ENCODE measurements around the gene OGDH.
"Not testable (repeated sequence)": the region's sequence is repeated elsewhere in the genome, so short reads cannot be mapped to it uniquely, and the experiment has no call there.

The OGDH gene

GRCh38 chr7:44583146-44583865, 23.1 kb upstream of the OGDH start:
- Histone ChIP-seq H3K4me1 (peaks cover 0 to 25% (median 17%) of the 10 kb centered on the region in 4 donors), H3K4me3 (peak overlapping the region; percentile 70 to 83), H3K27ac (peak overlapping the region; percentile 90 to 96), H3K36me3 (peaks cover 12 to 25% (median 12%) of the 10 kb centered on the region in 3 donors), H3K27me3 (no peaks in the 10 kb centered on the region), H3K9me3 (no peaks in the 10 kb centered on the region)
- TF ChIP-seq CTCF (IDR thresholded peaks at IDR 0.05), result no peak
- intact Hi-C loops (cut with DNase I; ENCODE audit: low total_unique reads), result loop anchor here (5.0 kb wide), 1 partner anchor 164 kb away; the partner anchor contains the start of gene ZMIZ2
- no peak for DNase-seq

- peak in 1 of 2 donors; percentile 51 for DNase-seq
- intact Hi-C loops (cut with DNase I; ENCODE audit: low total_unique reads), result loop anchor here (5.0 kb wide), 2 partner anchors 259 to 334 kb away; partner anchors contain the start of gene H2AZ2
Observed at GRCh38 chr7:44587843-44588711, 18.4 kb upstream of the OGDH start.

GRCh38 chr7:44590910-44591309, 15.5 kb upstream of the OGDH start:
- no peaks in the 10 kb centered on the region for H3K4me1 ChIP-seq
- intact Hi-C loops (cut with DNase I; ENCODE audit: low total_unique reads), result no loop called here
- no peaks in the 10 kb centered on the region for H3K36me3 ChIP-seq
- no peaks in the 10 kb centered on the region for H3K9me3 ChIP-seq
- no peak overlapping the region for H3K27ac ChIP-seq
- peak in 1 of 2 donors; percentile 16 for DNase-seq
- H3K27me3 ChIP-seq, result no peaks in the 10 kb centered on the region
- no peak for TF ChIP-seq CTCF (IDR thresholded peaks at IDR 0.05)
- H3K4me3 ChIP-seq, result no peak overlapping the region

More at GRCh38 chr7:44587843-44588711, 18.4 kb upstream of the OGDH start:
- Histone ChIP-seq H3K27me3 (no peaks in the 10 kb centered on the region), H3K27ac (no peak overlapping the region), H3K4me1 (peaks cover 0 to 2% (median under 1%) of the 10 kb centered on the region in 4 donors), H3K4me3 (no peak overlapping the region), H3K9me3 (no peaks in the 10 kb centered on the region), H3K36me3 (no peaks in the 10 kb centered on the region)
- peak; percentile 59 to 62 for TF ChIP-seq CTCF (IDR thresholded peaks at IDR 0.05)

- Histone ChIP-seq H3K9me3 (no peaks in the 10 kb centered on the region), H3K36me3 (no peaks in the 10 kb centered on the region), H3K27ac (no peak overlapping the region), H3K4me3 (no peak overlapping the region), H3K4me1 (no peaks in the 10 kb centered on the region), H3K27me3 (no peaks in the 10 kb centered on the region)
- TF ChIP-seq CTCF (IDR thresholded peaks at IDR 0.05), result no peak
- DNase-seq, result no peak
- intact Hi-C loops (cut with DNase I; ENCODE audit: low total_unique reads), result no loop called here
Observed at GRCh38 chr7:44595934-44596635, 10.3 kb upstream of the OGDH start.

GRCh38 chr7:44597181-44597580, 9.2 kb upstream of the OGDH start:
- H3K27ac ChIP-seq; H3K36me3 ChIP-seq; H3K27me3 ChIP-seq; H3K9me3 ChIP-seq; intact Hi-C loops (cut with DNase I; ENCODE audit: low total_unique reads); H3K4me1 ChIP-seq; H3K4me3 ChIP-seq; DNase-seq: not testable (repeated sequence)
